Breast epithelium (tissue), 4 donors: ENCODE results near the gene SLIT1. TPM values are rescaled to one million over a fixed set of nuclear protein-coding genes. Genes with fewer than 3 reads are reported as not detected.

Experiments
- DNase-seq, 2 donors: peaks; one replicate each; pipeline ENCODE4 v3.0.0-alpha.2; 2019; ENCODE audit warnings: low spot score in 2 of 2
- H3K27ac ChIP-seq, 2 donors: fragments of 200-600 bp; sonication (generic) in 1 of 2; one replicate each; pipeline ENCODE4 v1.5.1; 2016 to 2019; ENCODE audit warnings: mild to moderate bottlenecking in 1 of 2
- H3K27me3 ChIP-seq, 2 donors: fragments of 200-600 bp; sonication (generic) in 1 of 2; one replicate each; pipeline versions ENCODE4 v1.5.1 to v1.6.0; 2017 to 2019; ENCODE audit warnings: control low read depth in 1 of 2, mild to moderate bottlenecking in 1 of 2
- H3K36me3 ChIP-seq: fragments of 200-600 bp; one replicate; pipeline ENCODE4 v1.5.1; 2019
- H3K4me1 ChIP-seq, 2 donors: fragments of 200-600 bp; sonication (generic); one replicate each; pipeline ENCODE4 v1.5.1; 2016 to 2019; ENCODE audit warnings: control low read depth in 1 of 2
- H3K4me3 ChIP-seq, 3 donors: fragments of 200-600 bp; sonication (generic); 1 replicate in 2 of 3; 2 replicates in 1 of 3; pipeline ENCODE4 v1.5.1; 2016 to 2019; ENCODE audit warnings: mild to moderate bottlenecking in 3 of 3, moderate library complexity in 2 of 3
- H3K9me3 ChIP-seq, 2 donors: fragments of 200-600 bp; sonication (generic) in 1 of 2; one replicate each; pipeline ENCODE4 v1.5.1; 2016 to 2019; ENCODE audit warnings: control low read depth in 1 of 2
- CTCF ChIP-seq, 3 donors: fragments of 450-650 bp; IDR thresholded peaks; one replicate each; pipeline ENCODE4 v1.5.1; 2016 to 2017; ENCODE audit warnings: antibody characterized with exemption in 3 of 3, mild to moderate bottlenecking in 3 of 3, moderate library complexity in 3 of 3
- POLR2A ChIP-seq: fragments of 450-650 bp; IDR thresholded peaks from one replicate; pipeline ENCODE4 v1.6.1; 2016; ENCODE audit warnings: antibody characterized with exemption, mild to moderate bottlenecking, moderate library complexity
- POLR2AphosphoS5 ChIP-seq, 3 donors: sonication (generic); formaldehyde crosslinking; IDR thresholded peaks; one replicate each; pipeline ENCODE4 v1.6.1; 2017; ENCODE audit warnings: antibody characterized with exemption in 3 of 3
- intact Hi-C: fragments of 100-400 bp; cut with DNase I; formaldehyde crosslinking; loops from one replicate; pipeline ENCODE4 v1.15.1; 2023; ENCODE audit warnings: low total_unique reads
- total RNA-seq, 3 donors: library from RNA; depleted of rRNA; stranded (reverse); fragments of >200 nt; gene quantifications; one replicate each; pipeline ENCODE4 v1.1.0, GENCODE V29; 2016

The SLIT1 gene
- total RNA-seq, 3 donors from 2014 or later = under 0.01 to 0.44 (median 0.16) TPM

GRCh38 chr10:97099089-97099488, 86.7 kb downstream of the SLIT1 start:
- intact Hi-C loops = no loop called here
- Histone ChIP-seq H3K27me3 (no peaks in the 10 kb centered on the region), H3K27ac (no peak overlapping the region), H3K36me3 (no peaks in the 10 kb centered on the region), H3K4me1 (no peaks in the 10 kb centered on the region), H3K9me3 (no peaks in the 10 kb centered on the region), H3K4me3 (no peak overlapping the region)
- DNase-seq = no peak
- TF ChIP-seq POLR2A (no peak), POLR2AphosphoS5 (IDR thresholded peaks at IDR 0.05) (no peak)

GRCh38 chr10:97097084-97097433, 88.7 kb downstream of the SLIT1 start:
- H3K4me3 ChIP-seq = no peak overlapping the region
- no peaks in the 10 kb centered on the region for H3K4me1 ChIP-seq
- no peaks in the 10 kb centered on the region for H3K9me3 ChIP-seq
- intact Hi-C loops = no loop called here
- no peaks in the 10 kb centered on the region for H3K36me3 ChIP-seq
- DNase-seq = no peak
- TF ChIP-seq POLR2AphosphoS5 (IDR thresholded peaks at IDR 0.05) (no peak), POLR2A (no peak), CTCF (IDR thresholded peaks at IDR 0.05) (no peak)
- H3K27ac ChIP-seq = no peak overlapping the region
- no peaks in the 10 kb centered on the region for H3K27me3 ChIP-seq

- intact Hi-C loops = no loop called here
- no peaks in the 10 kb centered on the region for H3K4me1 ChIP-seq
- no peaks in the 10 kb centered on the region for H3K36me3 ChIP-seq
- no peaks in the 10 kb centered on the region for H3K27me3 ChIP-seq
- DNase-seq = no peak
- no peak overlapping the region for H3K27ac ChIP-seq
- no peak for TF ChIP-seq CTCF (IDR thresholded peaks at IDR 0.05)
- no peak for TF ChIP-seq POLR2AphosphoS5 (IDR thresholded peaks at IDR 0.05)
- TF ChIP-seq POLR2A = no peak
- peak overlapping the region in 1 of 3 donors; percentile 20 for H3K4me3 ChIP-seq
- no peaks in the 10 kb centered on the region for H3K9me3 ChIP-seq
Observed at GRCh38 chr10:97096261-97097083, 89.3 kb downstream of the SLIT1 start.

GRCh38 chr10:97095701-97096260, 90.0 kb downstream of the SLIT1 start:
- intact Hi-C loops = no loop called here
- no peak for DNase-seq
- no peaks in the 10 kb centered on the region for H3K9me3 ChIP-seq
- TF ChIP-seq CTCF (IDR thresholded peaks at IDR 0.05) (no peak), POLR2A (no peak), POLR2AphosphoS5 (IDR thresholded peaks at IDR 0.05) (no peak)
- H3K4me1 ChIP-seq = no peaks in the 10 kb centered on the region
- peak overlapping the region in 1 of 3 donors; percentile 20 for H3K4me3 ChIP-seq
- H3K36me3 ChIP-seq = no peaks in the 10 kb centered on the region
- no peaks in the 10 kb centered on the region for H3K27me3 ChIP-seq
- H3K27ac ChIP-seq = no peak overlapping the region

GRCh38 chr10:97090644-97091043, 95.1 kb downstream of the SLIT1 start:
- Histone ChIP-seq H3K9me3 (no peaks in the 10 kb centered on the region), H3K27ac (no peak overlapping the region), H3K4me1 (no peaks in the 10 kb centered on the region), H3K36me3 (no peaks in the 10 kb centered on the region), H3K4me3 (no peak overlapping the region), H3K27me3 (peaks cover 0 to 8% of the 10 kb centered on the region in 2 donors)
- no peak for TF ChIP-seq POLR2A
- no peak for TF ChIP-seq CTCF (IDR thresholded peaks at IDR 0.05)
- TF ChIP-seq POLR2AphosphoS5 (IDR thresholded peaks at IDR 0.05) = no peak
- no peak for DNase-seq
- intact Hi-C loops = no loop called here
